ENCODE measurements around the gene DCANP1. TPM values are rescaled to one million over a fixed set of nuclear protein-coding genes. Genes with fewer than 3 reads are reported as not detected.
"Not testable (repeated sequence)": the region's sequence is repeated elsewhere in the genome, so short reads cannot be mapped to it uniquely, and the experiment has no call there.

Gene DCANP1, protein sequence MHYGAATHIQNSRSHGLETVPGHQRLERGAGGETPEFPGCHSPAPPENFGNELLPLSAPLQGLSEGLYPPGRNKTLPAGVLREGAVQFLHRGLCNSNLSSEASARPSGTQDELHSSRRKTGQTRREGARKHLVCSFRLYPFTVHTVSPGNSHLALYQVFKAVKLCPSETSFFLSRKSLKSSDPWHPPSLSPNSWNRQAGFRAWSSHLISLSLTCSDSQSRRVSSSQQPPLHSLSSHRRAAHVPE
- polyA plus RNA-seq (2013, experiment 1 of 2): not detected
- not detected for polyA plus RNA-seq (2013, experiment 2 of 2)

GRCh38 chr5:135447298-135447929 is at the start of gene DCANP1:
DCANP1 (minus strand) TSS chr5:135447348; CDS start chr5:135447108, 240 bp downstream.
- H2AK5ac ChIP-seq (ENCODE audit: low read depth, low read length): peak within 1 kb of the TSS; percentile 13
- peaks cover 0 to 7% (median 0%) of the 10 kb centered on the region in 3 experiments for H3K27me3 ChIP-seq (ENCODE audit: control insufficient read depth in 3 of 3, insufficient read depth in 3 of 3, low read depth in 1 of 3, low read length in 3 of 3)
- no peak within 1 kb of the TSS for H2AFZ ChIP-seq (ENCODE audit: low read length)
- H2BK120ac ChIP-seq (ENCODE audit: low read depth, low read length): no peak within 1 kb of the TSS
- H2BK12ac ChIP-seq (ENCODE audit: low read length): no peak within 1 kb of the TSS
- no CpG with 5 or more reads among the region's 5 CpGs for WGBS, 2 donors (ENCODE audit: extremely low coverage in 2 of 2, insufficient read length in 2 of 2, insufficient replicate concordance in 1 of 2)
- H3K9me3 ChIP-seq (replicated peaks in 1 of 2; ENCODE audit: control insufficient read depth in 2 of 2, insufficient read depth in 1 of 2, low read depth in 1 of 2, low read length in 2 of 2): no peaks in the 10 kb centered on the region
- no peak within 1 kb of the TSS for H3K14ac ChIP-seq (ENCODE audit: low read length)
- no peak within 1 kb of the TSS for H3K9ac ChIP-seq (ENCODE audit: low read depth, low read length, poor library complexity)
- no peak for DNase-seq (ENCODE audit: low spot score)
- no peak within 1 kb of the TSS for H4K8ac ChIP-seq (ENCODE audit: low read depth, low read length)
- H4K91ac ChIP-seq (ENCODE audit: low read depth, low read length, poor library complexity): no peak within 1 kb of the TSS
- H3K36me3 ChIP-seq (replicated peaks in 1 of 2; ENCODE audit: control insufficient read depth in 2 of 2, insufficient read depth in 2 of 2, low read length in 2 of 2): no peaks in the 10 kb centered on the region
- H3K18ac ChIP-seq (ENCODE audit: low read length): peak within 1 kb of the TSS; percentile 9
- H3K4me1 ChIP-seq (ENCODE audit: control insufficient read depth in 2 of 2, insufficient read depth in 1 of 2, low read depth in 1 of 2, low read length in 2 of 2): peaks cover 0 to 17% of the 10 kb centered on the region in 2 donors
- H3K79me1 ChIP-seq (ENCODE audit: low read depth, low read length): no peaks in the 10 kb centered on the region
- H3K23ac ChIP-seq (ENCODE audit: low read depth, low read length, poor library complexity): no peak within 1 kb of the TSS
- H3K4me2 ChIP-seq (ENCODE audit: insufficient read depth, low read length, poor library complexity, severe bottlenecking): no peak within 1 kb of the TSS
- H3K4ac ChIP-seq (ENCODE audit: low read length): no peak within 1 kb of the TSS
- H3K27ac ChIP-seq (replicated peaks; ENCODE audit: low read length): no peak within 1 kb of the TSS
- no peak within 1 kb of the TSS for H3K4me3 ChIP-seq (ENCODE audit: low read length in 2 of 2)
- H2BK15ac ChIP-seq (ENCODE audit: low read length): no peak within 1 kb of the TSS
- no peak within 1 kb of the TSS for H2BK5ac ChIP-seq (ENCODE audit: low read length)

GRCh38 chr5:135495531-135495930 is 48.4 kb upstream of the DCANP1 start:
- H2AFZ ChIP-seq (ENCODE audit: low read length); H3K9me3 ChIP-seq (replicated peaks in 1 of 2; ENCODE audit: control insufficient read depth in 2 of 2, insufficient read depth in 1 of 2, low read depth in 1 of 2, low read length in 2 of 2); H2AK5ac ChIP-seq (ENCODE audit: low read depth, low read length); H2BK12ac ChIP-seq (ENCODE audit: low read length); H3K27ac ChIP-seq (replicated peaks; ENCODE audit: low read length); H3K36me3 ChIP-seq (replicated peaks in 1 of 2; ENCODE audit: control insufficient read depth in 2 of 2, insufficient read depth in 2 of 2, low read length in 2 of 2); H4K91ac ChIP-seq (ENCODE audit: low read depth, low read length, poor library complexity); H3K18ac ChIP-seq (ENCODE audit: low read length); H3K4ac ChIP-seq (ENCODE audit: low read length); H3K14ac ChIP-seq (ENCODE audit: low read length); H2BK120ac ChIP-seq (ENCODE audit: low read depth, low read length); H3K79me1 ChIP-seq (ENCODE audit: low read depth, low read length); H3K4me2 ChIP-seq (ENCODE audit: insufficient read depth, low read length, poor library complexity, severe bottlenecking); H2BK15ac ChIP-seq (ENCODE audit: low read length); H2BK5ac ChIP-seq (ENCODE audit: low read length); H4K8ac ChIP-seq (ENCODE audit: low read depth, low read length); H3K23ac ChIP-seq (ENCODE audit: low read depth, low read length, poor library complexity); H3K4me3 ChIP-seq (ENCODE audit: low read length in 2 of 2); DNase-seq (ENCODE audit: low spot score); H3K9ac ChIP-seq (ENCODE audit: low read depth, low read length, poor library complexity): not testable (repeated sequence)
- peaks cover 0 to 29% of the 10 kb centered on the region in 2 donors for H3K4me1 ChIP-seq (ENCODE audit: control insufficient read depth in 2 of 2, insufficient read depth in 1 of 2, low read depth in 1 of 2, low read length in 2 of 2)
- no CpG with 5 or more reads among the region's 4 CpGs for WGBS, 2 donors (ENCODE audit: extremely low coverage in 2 of 2, insufficient read length in 2 of 2, insufficient replicate concordance in 1 of 2)
- H3K27me3 ChIP-seq (ENCODE audit: control insufficient read depth in 3 of 3, insufficient read depth in 3 of 3, low read depth in 1 of 3, low read length in 3 of 3): peaks cover 4 to 81% (median 29%) of the 10 kb centered on the region in 3 experiments

GRCh38 chr5:135494196-135494595 is 47.0 kb upstream of the DCANP1 start:
- Histone ChIP-seq H3K4ac (ENCODE audit: low read length) (no peak overlapping the region), H3K4me2 (ENCODE audit: insufficient read depth, low read length, poor library complexity, severe bottlenecking) (no peak overlapping the region), H2AFZ (ENCODE audit: low read length) (no peak overlapping the region), H3K36me3 (replicated peaks in 1 of 2; ENCODE audit: control insufficient read depth in 2 of 2, insufficient read depth in 2 of 2, low read length in 2 of 2) (no peaks in the 10 kb centered on the region), H4K8ac (ENCODE audit: low read depth, low read length) (no peak overlapping the region), H3K4me1 (ENCODE audit: control insufficient read depth in 2 of 2, insufficient read depth in 1 of 2, low read depth in 1 of 2, low read length in 2 of 2) (peaks cover 11 to 34% of the 10 kb centered on the region in 2 donors), H2BK15ac (ENCODE audit: low read length) (no peak overlapping the region), H3K18ac (ENCODE audit: low read length) (no peak overlapping the region), H2BK5ac (ENCODE audit: low read length) (no peak overlapping the region), H3K4me3 (ENCODE audit: low read length in 2 of 2) (no peak overlapping the region), H3K9me3 (replicated peaks in 1 of 2; ENCODE audit: control insufficient read depth in 2 of 2, insufficient read depth in 1 of 2, low read depth in 1 of 2, low read length in 2 of 2) (peaks cover 2 to 3% of the 10 kb centered on the region in 2 donors), H2AK5ac (ENCODE audit: low read depth, low read length) (no peak overlapping the region), H3K79me1 (ENCODE audit: low read depth, low read length) (no peaks in the 10 kb centered on the region), H2BK12ac (ENCODE audit: low read length) (no peak overlapping the region), H3K9ac (ENCODE audit: low read depth, low read length, poor library complexity) (no peak overlapping the region), H3K23ac (ENCODE audit: low read depth, low read length, poor library complexity) (no peak overlapping the region), H2BK120ac (ENCODE audit: low read depth, low read length) (no peak overlapping the region), H3K27ac (replicated peaks; ENCODE audit: low read length) (no peak overlapping the region), H4K91ac (ENCODE audit: low read depth, low read length, poor library complexity) (no peak overlapping the region), H3K27me3 (ENCODE audit: control insufficient read depth in 3 of 3, insufficient read depth in 3 of 3, low read depth in 1 of 3, low read length in 3 of 3) (peaks cover 4 to 94% (median 42%) of the 10 kb centered on the region in 3 experiments), H3K14ac (ENCODE audit: low read length) (no peak overlapping the region)
- no peak for DNase-seq (ENCODE audit: low spot score)
- no CpG with 5 or more reads among the region's 5 CpGs for WGBS, 2 donors (ENCODE audit: extremely low coverage in 2 of 2, insufficient read length in 2 of 2, insufficient replicate concordance in 1 of 2)

GRCh38 chr5:135493406-135494180 is 46.4 kb upstream of the DCANP1 start:
- Histone ChIP-seq H3K27ac (replicated peaks; ENCODE audit: low read length) (no peak overlapping the region), H3K4me1 (ENCODE audit: control insufficient read depth in 2 of 2, insufficient read depth in 1 of 2, low read depth in 1 of 2, low read length in 2 of 2) (peaks cover 12 to 30% of the 10 kb centered on the region in 2 donors)
- no CpG with 5 or more reads among the region's 8 CpGs for WGBS, 2 donors (ENCODE audit: extremely low coverage in 2 of 2, insufficient read length in 2 of 2, insufficient replicate concordance in 1 of 2)

More at GRCh38 chr5:135493406-135494180, 46.4 kb upstream of the DCANP1 start:
- no peak overlapping the region for H3K4me2 ChIP-seq (ENCODE audit: insufficient read depth, low read length, poor library complexity, severe bottlenecking)
- H3K9ac ChIP-seq (ENCODE audit: low read depth, low read length, poor library complexity): no peak overlapping the region
- H3K9me3 ChIP-seq (replicated peaks in 1 of 2; ENCODE audit: control insufficient read depth in 2 of 2, insufficient read depth in 1 of 2, low read depth in 1 of 2, low read length in 2 of 2): peaks cover 2 to 3% of the 10 kb centered on the region in 2 donors
- H2AFZ ChIP-seq (ENCODE audit: low read length): no peak overlapping the region
- H3K4ac ChIP-seq (ENCODE audit: low read length): no peak overlapping the region
- H3K18ac ChIP-seq (ENCODE audit: low read length): no peak overlapping the region
- DNase-seq (ENCODE audit: low spot score): no peak
- H2AK5ac ChIP-seq (ENCODE audit: low read depth, low read length): no peak overlapping the region
- no peak overlapping the region for H4K91ac ChIP-seq (ENCODE audit: low read depth, low read length, poor library complexity)
- no peak overlapping the region for H2BK15ac ChIP-seq (ENCODE audit: low read length)
- no peak overlapping the region for H4K8ac ChIP-seq (ENCODE audit: low read depth, low read length)
- no peak overlapping the region for H2BK120ac ChIP-seq (ENCODE audit: low read depth, low read length)
- H2BK5ac ChIP-seq (ENCODE audit: low read length): no peak overlapping the region
- H3K79me1 ChIP-seq (ENCODE audit: low read depth, low read length): no peaks in the 10 kb centered on the region
- peaks cover 4 to 98% (median 45%) of the 10 kb centered on the region in 3 experiments for H3K27me3 ChIP-seq (ENCODE audit: control insufficient read depth in 3 of 3, insufficient read depth in 3 of 3, low read depth in 1 of 3, low read length in 3 of 3)
- H3K36me3 ChIP-seq (replicated peaks in 1 of 2; ENCODE audit: control insufficient read depth in 2 of 2, insufficient read depth in 2 of 2, low read length in 2 of 2): no peaks in the 10 kb centered on the region
- no peak overlapping the region for H3K14ac ChIP-seq (ENCODE audit: low read length)
- no peak overlapping the region for H2BK12ac ChIP-seq (ENCODE audit: low read length)
- no peak overlapping the region for H3K23ac ChIP-seq (ENCODE audit: low read depth, low read length, poor library complexity)
- H3K4me3 ChIP-seq (ENCODE audit: low read length in 2 of 2): no peak overlapping the region
